Stimulated activated CD4-positive, alpha-beta T cell treated with anti-CD3 and anti-CD28 coated beads, Interleukin-2, amount 100 ng/mL, for 4 hours (primary cell): ENCODE results near the gene TDP1.

Source experiments
- DNase-seq: peaks from one replicate; pipeline ENCODE4 v3.0.0-alpha.2; 2020; ENCODE audit warnings: low read depth

TDP1 gene

GRCh38 chr14:89941830-89942377, 13.8 kb upstream of the TDP1 start:
- no peak for DNase-seq

- DNase-seq, result no peak
Measured at GRCh38 chr14:89947344-89947743, 8.4 kb upstream of the TDP1 start.

GRCh38 chr14:89952576-89952975, 3.2 kb upstream of the TDP1 start:
- no peak for DNase-seq

GRCh38 chr14:89953602-89954001, 2.1 kb upstream of the TDP1 start:
- DNase-seq, result no peak

GRCh38 chr14:89954070-89955021, 1.4 kb upstream of the TDP1 start, which contains the start of gene EFCAB11:
EFCAB11 (minus strand) TSS chr14:89954730; CDS start chr14:89954660, 70 bp downstream.
- DNase-seq, result peak; percentile 92

- DNase-seq, result no peak
Measured at GRCh38 chr14:89955022-89955744, 544 bp upstream of the TDP1 start.

GRCh38 chr14:89956661-89957009, 908 bp downstream of the TDP1 start:
- no peak for DNase-seq

GRCh38 chr14:89957376-89957775, 1.6 kb downstream of the TDP1 start:
- no peak for DNase-seq

- no peak for DNase-seq
Measured at GRCh38 chr14:89957791-89958190, 2.1 kb downstream of the TDP1 start.

- DNase-seq, result no peak
Measured at GRCh38 chr14:89958966-89959365, 3.2 kb downstream of the TDP1 start.

GRCh38 chr14:89959853-89960445, 4.2 kb downstream of the TDP1 start:
- DNase-seq, result no peak

GRCh38 chr14:89960914-89961313, 5.2 kb downstream of the TDP1 start:
- no peak for DNase-seq

GRCh38 chr14:89963288-89963978, 7.7 kb downstream of the TDP1 start:
- DNase-seq, result no peak

GRCh38 chr14:89965839-89966238, 10.1 kb downstream of the TDP1 start:
- no peak for DNase-seq

- DNase-seq, result peak; percentile 25
Measured at GRCh38 chr14:89973234-89973823, 17.6 kb downstream of the TDP1 start.

GRCh38 chr14:89977668-89978067, 21.9 kb downstream of the TDP1 start:
- no peak for DNase-seq

GRCh38 chr14:89978656-89979055, 22.9 kb downstream of the TDP1 start:
- no peak for DNase-seq

GRCh38 chr14:89983375-89983774, 27.6 kb downstream of the TDP1 start:
- no peak for DNase-seq

GRCh38 chr14:89986462-89987160, 30.9 kb downstream of the TDP1 start:
- DNase-seq, result no peak

- DNase-seq, result no peak
Measured at GRCh38 chr14:89987161-89987475, 31.4 kb downstream of the TDP1 start.

- DNase-seq, result no peak
Measured at GRCh38 chr14:89988787-89989186, 33.1 kb downstream of the TDP1 start.
